Suppressor macrophage treated with lipopolysaccharide for 4 hours (primary cell): ENCODE measurements around the gene RANBP1.

Source experiments
- DNase-seq: peaks from one replicate; pipeline ENCODE4 v3.0.0-alpha.2; 2020

Gene RANBP1

GRCh38 chr22:20138868-20139267, 23.0 kb downstream of the RANBP1 start:
- DNase-seq, result no peak

- no peak for DNase-seq
Observed at GRCh38 chr22:20139391-20140106, 23.6 kb downstream of the RANBP1 start.

GRCh38 chr22:20140107-20140445, 24.2 kb downstream of the RANBP1 start:
- no peak for DNase-seq

- DNase-seq, result no peak
Observed at GRCh38 chr22:20140521-20140964, 24.6 kb downstream of the RANBP1 start.

- DNase-seq, result no peak
Observed at GRCh38 chr22:20141186-20142077, 25.5 kb downstream of the RANBP1 start.

GRCh38 chr22:20142711-20143621, 27.1 kb downstream of the RANBP1 start:
- DNase-seq, result no peak

- DNase-seq, result no peak
Observed at GRCh38 chr22:20143883-20144665, 28.2 kb downstream of the RANBP1 start.

GRCh38 chr22:20145206-20145831, 29.4 kb downstream of the RANBP1 start:
- no peak for DNase-seq

GRCh38 chr22:20145832-20146223, 29.9 kb downstream of the RANBP1 start:
- DNase-seq, result no peak

GRCh38 chr22:20146777-20147176, 30.9 kb downstream of the RANBP1 start:
- DNase-seq, result no peak

- DNase-seq, result no peak
Observed at GRCh38 chr22:20147237-20147988, 31.5 kb downstream of the RANBP1 start.

- no peak for DNase-seq
Observed at GRCh38 chr22:20148414-20148813, 32.5 kb downstream of the RANBP1 start.

- DNase-seq, result no peak
Observed at GRCh38 chr22:20149257-20150250, 33.6 kb downstream of the RANBP1 start.

- DNase-seq, result no peak
Observed at GRCh38 chr22:20150381-20151275, 34.7 kb downstream of the RANBP1 start, which contains the start of gene CCDC188. Gene CCDC188, minus strand, starts transcription at chr22:20151055. Its CDS starts 69 bp downstream, at chr22:20150986.

GRCh38 chr22:20151276-20151588, 35.3 kb downstream of the RANBP1 start:
- DNase-seq, result no peak

- DNase-seq, result no peak
Observed at GRCh38 chr22:20152464-20152890, 36.6 kb downstream of the RANBP1 start.

- DNase-seq, result no peak
Observed at GRCh38 chr22:20153945-20154344, 38.0 kb downstream of the RANBP1 start.

- no peak for DNase-seq
Observed at GRCh38 chr22:20154602-20155187, 38.8 kb downstream of the RANBP1 start.
